Suprapubic skin (tissue), 3 donors: ENCODE results near the gene MALRD1.

ENCODE experiments used
- CTCF ChIP-seq, 2 donors: fragments of 200-600 bp in 1 of 2; fragments of 450-650 bp in 1 of 2; sonication (generic) in 1 of 2; IDR thresholded peaks; one replicate each; pipeline ENCODE4 v1.5.1; 2016 to 2019; ENCODE audit warnings: antibody characterized with exemption in 2 of 2, mild to moderate bottlenecking in 1 of 2, moderate library complexity in 1 of 2
- POLR2AphosphoS5 ChIP-seq, 3 donors: sonication (generic); formaldehyde crosslinking; IDR thresholded peaks; one replicate each; pipeline ENCODE4 v1.6.1; 2017; ENCODE audit warnings: antibody characterized with exemption in 3 of 3

GRCh38 chr10:19713159-19713558 lies 664.6 kb downstream of the MALRD1 start:
- no peak for TF ChIP-seq CTCF (IDR thresholded peaks at IDR 0.05)
- TF ChIP-seq POLR2AphosphoS5 (IDR thresholded peaks at IDR 0.05): no peak
